ENCODE results near the gene SNRPB2.

The SNRPB2 gene

GRCh38 chr20:16708602-16709001 is 21.2 kb upstream of the SNRPB2 start:
- TF ChIP-seq, protein P1, sequence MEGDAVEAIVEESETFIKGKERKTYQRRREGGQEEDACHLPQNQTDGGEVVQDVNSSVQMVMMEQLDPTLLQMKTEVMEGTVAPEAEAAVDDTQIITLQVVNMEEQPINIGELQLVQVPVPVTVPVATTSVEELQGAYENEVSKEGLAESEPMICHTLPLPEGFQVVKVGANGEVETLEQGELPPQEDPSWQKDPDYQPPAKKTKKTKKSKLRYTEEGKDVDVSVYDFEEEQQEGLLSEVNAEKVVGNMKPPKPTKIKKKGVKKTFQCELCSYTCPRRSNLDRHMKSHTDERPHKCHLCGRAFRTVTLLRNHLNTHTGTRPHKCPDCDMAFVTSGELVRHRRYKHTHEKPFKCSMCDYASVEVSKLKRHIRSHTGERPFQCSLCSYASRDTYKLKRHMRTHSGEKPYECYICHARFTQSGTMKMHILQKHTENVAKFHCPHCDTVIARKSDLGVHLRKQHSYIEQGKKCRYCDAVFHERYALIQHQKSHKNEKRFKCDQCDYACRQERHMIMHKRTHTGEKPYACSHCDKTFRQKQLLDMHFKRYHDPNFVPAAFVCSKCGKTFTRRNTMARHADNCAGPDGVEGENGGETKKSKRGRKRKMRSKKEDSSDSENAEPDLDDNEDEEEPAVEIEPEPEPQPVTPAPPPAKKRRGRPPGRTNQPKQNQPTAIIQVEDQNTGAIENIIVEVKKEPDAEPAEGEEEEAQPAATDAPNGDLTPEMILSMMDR (IDR thresholded peaks at IDR 0.05; ENCODE audit: borderline replicate concordance, control extremely low read depth, extremely low read depth, insufficient read depth, missing control alignments), result no peak
- no peak for DNase-seq (ENCODE audit: low spot score)
- in situ Hi-C loops (cut with MboI; ENCODE audit: low sequenced_read_pairs, unreplicated experiment), result no loop called here

DNA sequence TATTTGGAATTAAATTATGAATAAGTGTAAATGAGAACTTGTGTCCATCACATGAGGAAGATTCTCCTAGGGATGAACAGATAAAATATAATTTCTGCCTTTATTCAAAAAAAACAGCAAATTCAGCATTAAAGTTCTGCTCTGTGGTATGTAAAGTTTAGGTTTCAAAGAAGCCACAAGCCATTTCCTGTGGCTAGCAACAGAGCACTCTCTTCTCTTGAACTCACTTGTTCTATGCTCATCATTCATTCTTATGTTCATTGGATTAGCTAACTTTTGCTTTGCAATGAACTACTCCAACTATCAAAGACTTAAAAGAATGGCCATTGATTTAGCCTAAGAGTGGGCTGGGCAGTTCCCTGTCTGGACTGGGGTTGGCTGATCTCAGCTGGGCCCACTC is 20.8 kb upstream of the SNRPB2 start:
- TF ChIP-seq, protein P1 (IDR thresholded peaks at IDR 0.05; ENCODE audit: borderline replicate concordance, control extremely low read depth, extremely low read depth, insufficient read depth, missing control alignments), result no peak
- DNase-seq (ENCODE audit: low spot score), result peak; percentile 45
- in situ Hi-C loops (cut with MboI; ENCODE audit: low sequenced_read_pairs, unreplicated experiment), result no loop called here

DNA sequence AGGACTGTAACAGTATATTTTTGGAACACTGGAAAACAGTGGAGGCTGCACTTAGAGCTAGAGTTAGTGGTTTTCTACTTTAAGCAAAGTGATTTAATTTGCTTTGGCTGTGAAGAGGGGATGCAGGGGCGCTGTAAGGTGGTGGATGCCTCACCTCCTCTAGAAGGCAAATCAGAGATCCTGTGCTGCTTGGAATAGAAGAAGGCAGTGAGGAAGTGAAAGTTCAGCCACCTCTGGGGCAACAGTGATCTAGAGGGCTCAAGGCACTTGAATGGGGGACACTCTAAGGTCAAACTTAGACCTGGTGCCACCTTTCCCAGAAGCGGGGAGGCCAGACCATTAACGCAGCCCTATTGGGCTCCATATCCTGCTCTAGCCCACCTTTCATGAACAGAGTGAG is 19.0 kb upstream of the SNRPB2 start:
- TF ChIP-seq, protein P1 (IDR thresholded peaks at IDR 0.05; ENCODE audit: borderline replicate concordance, control extremely low read depth, extremely low read depth, insufficient read depth, missing control alignments), result no peak
- DNase-seq (ENCODE audit: low spot score), result no peak
- in situ Hi-C loops (cut with MboI; ENCODE audit: low sequenced_read_pairs, unreplicated experiment), result no loop called here

GRCh38 chr20:16711661-16712258 is 18.1 kb upstream of the SNRPB2 start:
- TF ChIP-seq, protein P1 (IDR thresholded peaks at IDR 0.05; ENCODE audit: borderline replicate concordance, control extremely low read depth, extremely low read depth, insufficient read depth, missing control alignments), result no peak
- no peak for DNase-seq (ENCODE audit: low spot score)
- in situ Hi-C loops (cut with MboI; ENCODE audit: low sequenced_read_pairs, unreplicated experiment), result no loop called here

GRCh38 chr20:16712511-16712947 is 17.3 kb upstream of the SNRPB2 start:
- in situ Hi-C loops (cut with MboI; ENCODE audit: low sequenced_read_pairs, unreplicated experiment), result no loop called here
- TF ChIP-seq, protein P1 (IDR thresholded peaks at IDR 0.05; ENCODE audit: borderline replicate concordance, control extremely low read depth, extremely low read depth, insufficient read depth, missing control alignments), result no peak
- DNase-seq (ENCODE audit: low spot score), result no peak

DNA sequence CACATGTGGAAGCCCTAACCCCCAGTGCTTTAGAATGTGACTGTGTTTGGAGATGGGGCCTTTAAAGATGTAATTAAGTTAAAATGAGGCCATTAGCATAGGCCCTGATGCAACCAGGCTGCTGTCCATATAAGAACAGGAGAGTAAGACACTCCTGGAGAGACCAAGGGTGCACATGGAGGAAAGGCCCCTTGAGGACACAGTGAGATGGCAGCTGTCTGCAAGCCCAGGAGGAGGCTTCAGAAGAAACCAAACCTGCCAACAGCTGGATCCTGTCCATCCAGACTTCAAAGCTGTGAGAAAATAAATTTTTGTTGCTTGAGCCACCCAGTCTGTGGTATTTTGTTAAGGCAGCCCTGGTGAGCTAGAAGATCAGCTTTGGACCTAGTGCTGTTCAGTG is 16.8 kb upstream of the SNRPB2 start:
- TF ChIP-seq, protein P1 (IDR thresholded peaks at IDR 0.05; ENCODE audit: borderline replicate concordance, control extremely low read depth, extremely low read depth, insufficient read depth, missing control alignments), result no peak
- in situ Hi-C loops (cut with MboI; ENCODE audit: low sequenced_read_pairs, unreplicated experiment), result no loop called here
- DNase-seq (ENCODE audit: low spot score), result no peak

Data from GM13976 (cell line).